Hepatocyte (in vitro differentiated cells): ENCODE data around the gene ASB8. TPM values are rescaled to one million over a fixed set of nuclear protein-coding genes. Genes with fewer than 3 reads are reported as not detected.

Experiments used
- DNase-seq: peaks from one replicate; pipeline ENCODE4 v3.0.0-alpha.2; 2016; ENCODE audit warnings: low spot score
- H2AFZ ChIP-seq: fragments of 200-600 bp; sonication (generic); 2 replicates; pipeline ENCODE4 v1.6.0; 2016; ENCODE audit warnings: antibody characterized with exemption, mild to moderate bottlenecking
- H3K27ac ChIP-seq: fragments of 200-600 bp; sonication (generic); 2 replicates; pipeline ENCODE4 v1.5.1; 2016; ENCODE audit warnings: mild to moderate bottlenecking
- H3K27me3 ChIP-seq: fragments of 200-600 bp; sonication (generic); 2 replicates; pipeline ENCODE4 v1.6.1; 2016
- H3K36me3 ChIP-seq: fragments of 200-600 bp; sonication (generic); replicated peaks from 2 replicates; pipeline ENCODE4 v1.5.1; 2016; ENCODE audit warnings: low read depth; ENCODE audit not compliant: insufficient read depth
- H3K4me1 ChIP-seq: fragments of 200-600 bp; sonication (generic); 2 replicates; pipeline ENCODE4 v1.5.1; 2016; ENCODE audit warnings: mild to moderate bottlenecking, moderate library complexity; ENCODE audit not compliant: insufficient read depth
- H3K4me2 ChIP-seq: fragments of 200-600 bp; sonication (generic); 2 replicates; pipeline ENCODE4 v1.6.0; 2016
- H3K4me3 ChIP-seq: fragments of 200-600 bp; sonication (generic); 2 replicates; pipeline ENCODE4 v1.5.1; 2016; ENCODE audit warnings: mild to moderate bottlenecking
- H3K79me2 ChIP-seq: fragments of 200-600 bp; sonication (generic); 2 replicates; pipeline ENCODE4 v1.6.0; 2017; ENCODE audit warnings: mild to moderate bottlenecking
- H3K9me2 ChIP-seq: fragments of 200-600 bp; sonication (generic); replicated peaks from 2 replicates; pipeline ENCODE4 v1.6.0; 2017; ENCODE audit warnings: mild to moderate bottlenecking; ENCODE audit not compliant: insufficient read depth
- H3K9me3 ChIP-seq: fragments of 200-600 bp; sonication (generic); 2 replicates; pipeline ENCODE4 v1.5.1; 2016; ENCODE audit warnings: low read depth, mild to moderate bottlenecking
- H4K20me1 ChIP-seq: fragments of 200-600 bp; sonication (generic); 2 replicates; pipeline ENCODE4 v1.6.0; 2016; ENCODE audit warnings: mild to moderate bottlenecking; ENCODE audit not compliant: insufficient read depth, poor library complexity, severe bottlenecking
- CTCF ChIP-seq: fragments of 200-600 bp; sonication (generic); IDR thresholded peaks from 2 replicates; pipeline ENCODE4 v1.5.1; 2016; ENCODE audit warnings: antibody characterized with exemption, mild to moderate bottlenecking; ENCODE audit not compliant: poor library complexity
- EZH2 ChIP-seq: fragments of 200-600 bp; sonication (generic); IDR thresholded peaks from 2 replicates; pipeline ENCODE4 v1.6.1; 2016; ENCODE audit warnings: antibody characterized with exemption, mild to moderate bottlenecking, borderline replicate concordance
- EZH2phosphoT487 ChIP-seq: fragments of 200-600 bp; sonication (generic); IDR thresholded peaks from one replicate; pipeline ENCODE4 v1.6.1; 2018; ENCODE audit warnings: antibody characterized with exemption, mild to moderate bottlenecking, low read depth, moderate library complexity; ENCODE audit not compliant: unreplicated experiment, severe bottlenecking
- WGBS: methylation state at CpG from one replicate; pipeline ENCODE4 v1.1.6; 2016; ENCODE audit warnings: low lambda C conversion rate; ENCODE audit errors: missing lambda C conversion rate; 5-methylcytosine and 5-hydroxymethylcytosine counted together
- polyA plus RNA-seq: library from polyadenylated mRNA; unstranded; fragments of >200 nt; fragmentation: Nextera tagmentation; extraction: Ambion mirVana; gene quantifications from 2 replicates; pipeline ENCODE4 v1.2.1, GENCODE V29; 2016
- total RNA-seq: library from RNA; depleted of rRNA; stranded (reverse); fragments of >200 nt; gene quantifications from 2 replicates; pipeline ENCODE4 v1.2.3, GENCODE V29; 2014

The ASB8 gene
- total and polyA plus RNA-seq, 2 experiments from 2014 or later = 27.2 to 29.0 TPM

GRCh38 chr12:48131517-48131916, 25.8 kb downstream of the ASB8 start:
- TF ChIP-seq EZH2 = no peak
- TF ChIP-seq CTCF = no peak
- TF ChIP-seq EZH2phosphoT487 = no peak
- Histone ChIP-seq H3K36me3 (peaks cover 6% of the 10 kb centered on the region), H3K4me1 (no peaks in the 10 kb centered on the region), H3K9me3 (no peaks in the 10 kb centered on the region), H4K20me1 (no peaks in the 10 kb centered on the region), H3K4me3 (no peak overlapping the region), H3K4me2 (no peak overlapping the region), H3K9me2 (no peaks in the 10 kb centered on the region), H3K27me3 (no peaks in the 10 kb centered on the region), H2AFZ (no peak overlapping the region), H3K79me2 (peaks cover 4% of the 10 kb centered on the region), H3K27ac (no peak overlapping the region)
- 93% methylated on average over 2 of the region's 2 CpGs for WGBS
- no peak for DNase-seq

GRCh38 chr12:48129376-48129775, 27.9 kb downstream of the ASB8 start:
- no peaks in the 10 kb centered on the region for H3K9me2 ChIP-seq
- H3K4me1 ChIP-seq = no peaks in the 10 kb centered on the region
- no peaks in the 10 kb centered on the region for H3K9me3 ChIP-seq
- H3K27me3 ChIP-seq = no peaks in the 10 kb centered on the region
- no peak overlapping the region for H3K4me3 ChIP-seq
- TF ChIP-seq EZH2phosphoT487 = no peak
- no peak for TF ChIP-seq CTCF
- TF ChIP-seq EZH2 = no peak
- no peak for DNase-seq
- no peaks in the 10 kb centered on the region for H4K20me1 ChIP-seq
- no peak overlapping the region for H2AFZ ChIP-seq
- H3K4me2 ChIP-seq = no peak overlapping the region
- 45% methylated on average over 1 of the region's 1 CpG for WGBS
- H3K27ac ChIP-seq = no peak overlapping the region
- H3K79me2 ChIP-seq = peaks cover 4% of the 10 kb centered on the region
- H3K36me3 ChIP-seq = peaks cover 6% of the 10 kb centered on the region

- no peaks in the 10 kb centered on the region for H3K9me2 ChIP-seq
- H3K27me3 ChIP-seq = no peaks in the 10 kb centered on the region
- no peak overlapping the region for H3K27ac ChIP-seq
- H3K4me3 ChIP-seq = no peak overlapping the region
- TF ChIP-seq EZH2 = no peak
- no peak for DNase-seq
- 97% methylated on average over 1 of the region's 1 CpG for WGBS
- no peak overlapping the region for H2AFZ ChIP-seq
- H3K79me2 ChIP-seq = peaks cover 4% of the 10 kb centered on the region
- H3K4me1 ChIP-seq = no peaks in the 10 kb centered on the region
- peaks cover 6% of the 10 kb centered on the region for H3K36me3 ChIP-seq
- H3K4me2 ChIP-seq = no peak overlapping the region
- no peaks in the 10 kb centered on the region for H4K20me1 ChIP-seq
- H3K9me3 ChIP-seq = no peaks in the 10 kb centered on the region
These were observed 28.5 kb downstream of the ASB8 start for GRCh38 chr12:48128800-48129199.

- Histone ChIP-seq H3K36me3 (peaks cover 4% of the 10 kb centered on the region), H3K4me3 (no peak overlapping the region), H3K4me1 (no peaks in the 10 kb centered on the region), H4K20me1 (no peaks in the 10 kb centered on the region), H2AFZ (no peak overlapping the region), H3K9me3 (no peaks in the 10 kb centered on the region), H3K27me3 (no peaks in the 10 kb centered on the region), H3K9me2 (no peaks in the 10 kb centered on the region), H3K79me2 (peaks cover 9% of the 10 kb centered on the region), H3K27ac (no peak overlapping the region), H3K4me2 (no peak overlapping the region)
- WGBS = 100% methylated on average over 2 of the region's 2 CpGs
- no peak for DNase-seq
- no peak for TF ChIP-seq EZH2
- TF ChIP-seq CTCF = no peak
- TF ChIP-seq EZH2phosphoT487 = no peak
These were observed 30.2 kb downstream of the ASB8 start for GRCh38 chr12:48126953-48127630.
